Osteocyte (in vitro differentiated cells): Measurements from ENCODE around the gene SIGLEC10. TPM values are rescaled to one million over a fixed set of nuclear protein-coding genes. Genes with fewer than 3 reads are reported as not detected.

Experiments used
- DNase-seq: peaks from one replicate; pipeline ENCODE4 v3.0.0; 2021; ENCODE audit warnings: mixed read lengths; ENCODE audit not compliant: unreplicated experiment; ENCODE audit errors: extremely low spot score
- H3K27ac Mint-ChIP-seq: one replicate; pipeline ENCODE4 v1.8.0; 2021; ENCODE audit warnings: mild to moderate bottlenecking, mixed read lengths; ENCODE audit not compliant: unreplicated experiment
- H3K27me3 Mint-ChIP-seq: one replicate; pipeline ENCODE4 v1.8.0; 2021; ENCODE audit warnings: mixed read lengths; ENCODE audit not compliant: unreplicated experiment
- H3K36me3 Mint-ChIP-seq: one replicate; pipeline ENCODE4 v1.8.0; 2021; ENCODE audit warnings: mixed read lengths; ENCODE audit not compliant: unreplicated experiment
- H3K4me1 Mint-ChIP-seq: one replicate; pipeline ENCODE4 v1.8.0; 2021; ENCODE audit warnings: mixed read lengths; ENCODE audit not compliant: unreplicated experiment
- H3K4me3 Mint-ChIP-seq: one replicate; pipeline ENCODE4 v1.8.0; 2021; ENCODE audit warnings: mild to moderate bottlenecking, moderate library complexity, mixed read lengths; ENCODE audit not compliant: unreplicated experiment
- H3K9me3 Mint-ChIP-seq: one replicate; pipeline ENCODE4 v1.8.0; 2021; ENCODE audit warnings: mixed read lengths; ENCODE audit not compliant: unreplicated experiment
- total RNA-seq: library from RNA; stranded (reverse); gene quantifications from 2 replicates; pipeline ENCODE4 v1.2.1, GENCODE V29; 2021
- TF ChIP-seq, protein P1 (sequence below): fragments of 200-600 bp; sonication (generic); IDR thresholded peaks from 2 replicates; pipeline ENCODE4 v1.5.0; 2021; ENCODE audit warnings: antibody characterized with exemption, mild to moderate bottlenecking, moderate library complexity

Gene SIGLEC10
- total RNA-seq, 1 donor from 2014 or later: not detected

DNA sequence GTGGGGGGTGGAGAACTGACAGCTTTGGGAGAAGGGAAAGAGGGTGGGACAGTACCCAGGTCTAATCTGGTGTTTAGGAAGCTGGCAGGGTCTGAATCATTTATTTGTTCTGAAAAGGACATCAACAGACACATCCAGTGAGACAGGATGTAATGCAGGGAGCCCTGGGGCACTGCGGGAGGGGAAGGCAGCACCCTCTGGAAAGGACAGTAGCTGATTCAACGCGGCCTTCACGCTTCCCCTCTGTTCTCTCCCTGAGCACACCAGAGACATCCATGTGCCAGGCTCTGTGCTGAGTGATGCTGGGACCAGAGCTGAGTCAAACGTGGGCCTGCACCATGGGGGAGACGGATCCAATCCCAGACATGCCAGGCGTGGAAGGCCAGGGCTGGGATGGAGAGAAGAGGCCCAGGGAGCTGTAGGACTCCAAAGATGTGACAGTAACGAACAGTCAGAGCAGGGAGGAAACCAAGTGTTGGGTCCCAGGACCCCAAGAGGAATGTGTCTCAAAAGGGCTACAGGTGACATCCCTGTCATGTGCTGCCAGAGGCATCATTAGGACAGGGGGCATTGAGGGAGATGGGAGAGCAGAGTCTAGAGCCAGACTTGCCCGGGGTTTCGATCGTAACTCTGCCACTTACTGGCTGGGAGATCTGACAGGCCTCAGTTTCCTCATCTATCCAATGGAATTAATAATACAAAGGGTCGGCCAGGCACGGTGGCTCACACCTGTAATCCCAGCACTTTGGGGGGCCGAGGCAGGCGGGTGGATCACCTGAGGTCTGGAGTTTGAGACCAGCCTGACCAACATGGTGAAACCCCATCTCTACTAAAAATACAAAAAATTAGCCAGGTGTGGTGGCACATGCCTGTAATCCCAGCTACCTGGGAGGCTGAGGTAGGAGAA is 53.0 kb downstream of the SIGLEC10 start:
- Mint-ChIP-seq H3K9me3 (no peaks in the 10 kb centered on the region), H3K4me3 (peak overlapping the region; percentile 65), H3K27me3 (no peaks in the 10 kb centered on the region), H3K36me3 (no peaks in the 10 kb centered on the region), H3K27ac (peak overlapping the region; percentile 69), H3K4me1 (peaks cover 44% of the 10 kb centered on the region)
- no peak for DNase-seq
- TF ChIP-seq, protein P1, sequence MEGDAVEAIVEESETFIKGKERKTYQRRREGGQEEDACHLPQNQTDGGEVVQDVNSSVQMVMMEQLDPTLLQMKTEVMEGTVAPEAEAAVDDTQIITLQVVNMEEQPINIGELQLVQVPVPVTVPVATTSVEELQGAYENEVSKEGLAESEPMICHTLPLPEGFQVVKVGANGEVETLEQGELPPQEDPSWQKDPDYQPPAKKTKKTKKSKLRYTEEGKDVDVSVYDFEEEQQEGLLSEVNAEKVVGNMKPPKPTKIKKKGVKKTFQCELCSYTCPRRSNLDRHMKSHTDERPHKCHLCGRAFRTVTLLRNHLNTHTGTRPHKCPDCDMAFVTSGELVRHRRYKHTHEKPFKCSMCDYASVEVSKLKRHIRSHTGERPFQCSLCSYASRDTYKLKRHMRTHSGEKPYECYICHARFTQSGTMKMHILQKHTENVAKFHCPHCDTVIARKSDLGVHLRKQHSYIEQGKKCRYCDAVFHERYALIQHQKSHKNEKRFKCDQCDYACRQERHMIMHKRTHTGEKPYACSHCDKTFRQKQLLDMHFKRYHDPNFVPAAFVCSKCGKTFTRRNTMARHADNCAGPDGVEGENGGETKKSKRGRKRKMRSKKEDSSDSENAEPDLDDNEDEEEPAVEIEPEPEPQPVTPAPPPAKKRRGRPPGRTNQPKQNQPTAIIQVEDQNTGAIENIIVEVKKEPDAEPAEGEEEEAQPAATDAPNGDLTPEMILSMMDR: no peak

DNA sequence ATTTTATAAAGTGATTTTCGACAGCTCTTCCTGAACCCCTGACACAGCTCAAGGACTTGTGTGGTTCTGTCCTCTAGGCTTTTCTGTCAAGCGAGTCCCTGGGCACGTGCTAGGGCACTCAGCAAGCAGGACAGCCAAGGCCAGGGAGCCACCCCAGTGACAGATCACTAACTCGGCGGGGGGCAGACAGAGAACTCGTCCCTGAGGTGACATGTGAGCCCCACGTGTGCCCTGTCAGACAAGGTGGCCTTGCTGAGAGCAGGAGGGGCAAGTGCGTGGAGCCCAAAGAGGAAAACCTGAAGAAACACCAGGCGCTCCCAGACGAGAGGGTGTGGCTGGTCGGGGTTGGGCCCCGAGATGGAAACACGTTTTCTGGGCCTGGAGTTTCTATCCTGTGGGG is 56.2 kb downstream of the SIGLEC10 start:
- Mint-ChIP-seq H3K27me3 (no peaks in the 10 kb centered on the region), H3K36me3 (no peaks in the 10 kb centered on the region), H3K9me3 (no peaks in the 10 kb centered on the region), H3K27ac (no peak overlapping the region), H3K4me1 (peaks cover 38% of the 10 kb centered on the region), H3K4me3 (no peak overlapping the region)
- no peak for DNase-seq
- TF ChIP-seq, protein P1: no peak

Other genes starting within 250 kb of the SIGLEC10 start
- gene CD33, start 192.6 kb downstream of the SIGLEC10 start, total RNA-seq: not detected in 2 replicates
- gene SIGLECL1, start 166.6 kb downstream of the SIGLEC10 start, total RNA-seq: not detected in 2 replicates
- not detected in 2 replicates for gene IGLON5, start 106.0 kb downstream of the SIGLEC10 start, total RNA-seq
- gene VSIG10L, start 75.5 kb downstream of the SIGLEC10 start, total RNA-seq: 3.5 TPM in 2 replicates
- 56.2 and 58.8 TPM in 2 replicates for gene ETFB, start 51.3 kb downstream of the SIGLEC10 start, total RNA-seq
- gene CLDND2, start 48.6 kb downstream of the SIGLEC10 start, total RNA-seq: 1.8 TPM in 1 of 2 replicates, not detected in the other
- not detected in 2 replicates for gene NKG7, start 45.0 kb downstream of the SIGLEC10 start, total RNA-seq
- not detected in 2 replicates for gene LIM2, start 29.7 kb downstream of the SIGLEC10 start, total RNA-seq
- not detected in 2 replicates for gene C19orf84, start 27.1 kb downstream of the SIGLEC10 start, total RNA-seq
- gene SIGLEC8, start 40.8 kb upstream of the SIGLEC10 start, total RNA-seq: not detected in 2 replicates
- gene CEACAM18, start 60.9 kb upstream of the SIGLEC10 start, total RNA-seq: not detected in 2 replicates
- not detected in 2 replicates for gene SIGLEC12, start 84.2 kb upstream of the SIGLEC10 start, total RNA-seq
- gene SIGLEC6, start 114.0 kb upstream of the SIGLEC10 start, total RNA-seq: not detected in 2 replicates
- 13.5 and 16.9 TPM in 2 replicates for gene ZNF175, start 153.6 kb upstream of the SIGLEC10 start, total RNA-seq
- not detected in 2 replicates for gene SIGLEC5, start 212.8 kb upstream of the SIGLEC10 start, total RNA-seq
- gene SIGLEC14, start 229.2 kb upstream of the SIGLEC10 start, total RNA-seq: not detected in 2 replicates